ENCODE data around the gene TUBGCP5.

- TF ChIP-seq EZH2 (IDR thresholded peaks at IDR 0.05; ENCODE audit: borderline replicate concordance, insufficient read depth, low read length, poor library complexity, severe bottlenecking) (no peak), TAF1 (IDR thresholded peaks at IDR 0.05; ENCODE audit: low read depth) (no peak)
These were observed 13.2 kb upstream of the TUBGCP5 start for GRCh38 chr15:23052522-23052921.
